Islet precursor cell (in vitro differentiated cells): ENCODE measurements around the gene L2HGDH.
A peak's percentile ranks its signal among the peaks of the same experiment; 100 is the strongest.

Source experiments
- DNase-seq: peaks from one replicate; pipeline ENCODE4 v3.0.0-alpha.2; 2018

The L2HGDH gene

DNA sequence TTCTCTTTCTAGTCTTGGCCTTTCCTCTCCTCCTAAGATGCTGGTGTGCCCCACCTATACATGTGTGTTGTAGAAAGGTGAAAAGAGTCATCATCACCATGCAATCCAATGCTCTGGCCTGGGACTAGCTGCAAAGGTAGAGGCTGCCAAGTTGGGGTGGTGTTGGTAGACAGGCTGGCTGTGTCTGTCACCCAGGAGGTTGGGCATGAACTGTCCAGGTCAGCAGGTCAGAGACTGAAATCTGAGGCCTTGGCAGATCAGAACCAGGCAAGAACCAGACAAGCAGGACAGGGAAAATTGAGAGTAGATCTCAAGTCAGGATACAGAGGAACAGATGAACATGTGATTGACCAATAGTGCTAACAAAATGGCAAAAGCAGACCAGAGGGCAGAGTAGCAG lies 26.2 kb downstream of the L2HGDH start:
- no peak for DNase-seq

DNA sequence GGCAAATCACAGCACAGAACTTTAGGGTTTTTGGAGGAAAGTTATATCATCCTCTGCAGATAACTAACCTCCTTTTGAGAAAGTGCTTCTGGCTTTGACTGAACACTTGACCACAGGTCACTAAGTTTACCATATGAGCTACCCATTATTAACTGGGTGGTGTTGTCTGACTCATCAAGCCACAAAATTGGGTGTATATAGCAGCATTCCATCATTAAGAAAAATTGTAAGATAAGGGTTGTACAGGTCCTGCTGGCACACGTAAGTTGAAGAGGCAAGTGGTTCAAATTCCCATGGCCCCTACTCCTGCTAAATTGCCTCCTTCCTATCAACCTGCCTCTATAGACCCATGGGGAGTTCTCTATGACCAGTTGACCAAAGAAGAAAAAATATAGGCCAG lies 39.5 kb downstream of the L2HGDH start:
- no peak for DNase-seq

DNA sequence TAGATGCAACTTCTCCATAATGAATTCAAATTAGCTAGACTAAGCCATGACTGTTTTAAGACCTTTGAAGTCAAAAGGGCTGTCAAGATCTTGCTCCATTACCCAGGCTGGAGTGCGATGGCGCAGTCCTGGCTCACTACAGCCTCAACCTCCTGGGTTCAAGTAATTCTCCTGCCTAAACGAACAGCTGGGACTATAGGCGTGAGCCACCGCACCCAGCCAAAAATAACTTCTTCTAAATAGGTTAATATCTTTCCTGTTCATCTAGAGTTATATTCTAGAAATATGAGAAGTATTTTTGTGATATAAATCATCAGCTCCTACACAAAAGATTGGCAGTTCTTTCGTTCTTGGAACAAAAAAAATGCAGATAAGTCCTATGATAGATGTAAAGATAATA lies 41.1 kb downstream of the L2HGDH start:
- DNase-seq, result no peak

DNA sequence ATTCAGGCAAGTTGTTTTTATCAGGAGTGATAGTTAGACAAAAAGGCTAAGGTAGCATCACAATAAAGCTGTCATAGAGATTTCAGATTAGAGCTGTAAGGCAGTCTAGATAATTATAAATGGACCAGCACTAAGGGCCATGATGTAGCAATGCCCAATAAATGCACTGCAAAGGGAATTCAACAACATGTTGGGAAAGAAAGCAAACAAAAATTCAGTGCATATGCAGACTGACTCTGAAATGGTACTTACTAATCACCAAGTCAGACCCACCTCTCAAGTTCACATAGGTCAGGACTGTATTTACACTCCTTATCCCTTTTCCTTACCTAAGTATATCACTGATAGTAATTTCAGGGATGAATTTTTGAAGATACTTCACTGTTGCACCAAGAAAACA lies 47.0 kb downstream of the L2HGDH start:
- DNase-seq, result no peak

DNA sequence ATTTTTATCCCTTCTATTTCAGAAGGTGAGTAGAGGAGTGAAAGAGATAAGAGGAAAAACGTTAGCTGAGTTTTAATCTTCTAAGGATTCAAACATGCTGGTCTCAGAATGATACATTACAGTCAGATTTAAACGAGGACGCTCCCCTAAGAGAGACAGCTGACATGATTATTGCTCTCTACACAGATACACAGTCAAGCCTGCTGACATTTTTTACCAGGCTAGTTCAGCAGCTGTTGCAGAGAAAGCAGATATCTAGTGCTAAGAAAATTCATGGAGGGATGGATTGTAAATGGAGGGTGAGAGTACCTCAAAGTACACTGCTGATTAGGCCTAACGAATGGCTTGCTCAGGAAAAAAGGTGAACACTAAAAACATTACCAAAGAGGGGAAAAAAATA lies 48.7 kb downstream of the L2HGDH start:
- no peak for DNase-seq

DNA sequence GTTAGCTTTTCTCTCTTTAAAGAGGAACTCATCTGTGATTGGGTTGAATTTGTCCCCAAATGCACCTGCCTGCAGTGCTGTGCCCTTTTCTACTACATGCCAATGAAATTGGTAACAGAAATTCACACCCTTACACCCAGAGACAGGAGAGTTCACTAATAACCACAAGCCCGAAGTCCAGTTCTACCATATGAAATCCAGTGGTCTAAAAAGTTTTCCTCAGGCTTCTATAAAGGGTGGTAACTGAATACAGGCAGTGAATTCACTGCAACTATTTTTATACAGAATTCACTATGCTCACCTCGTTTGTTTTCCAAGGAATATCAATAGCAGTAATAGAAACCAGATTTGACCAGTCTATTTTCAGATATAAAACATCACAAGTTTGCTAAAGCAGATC lies 49.2 kb downstream of the L2HGDH start:
- no peak for DNase-seq

DNA sequence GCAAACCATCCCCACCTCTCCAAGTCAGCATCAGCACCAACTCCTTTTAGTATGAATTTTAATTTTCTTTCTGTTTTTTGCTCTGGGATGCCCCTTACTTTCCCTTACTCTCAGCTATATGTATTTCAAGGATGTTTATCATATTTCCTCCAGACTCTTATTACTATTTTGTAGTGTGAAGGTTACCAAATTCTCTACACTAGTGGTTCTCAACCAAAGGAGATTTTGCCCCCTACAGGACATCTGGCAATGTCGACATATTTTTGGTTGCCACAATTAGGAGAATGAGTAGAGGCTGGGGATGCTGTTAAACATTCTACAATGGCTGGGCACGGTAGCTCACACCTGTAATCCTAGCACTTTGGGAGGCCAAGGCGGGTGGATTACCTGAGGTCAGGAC lies 51.5 kb downstream of the L2HGDH start:
- DNase-seq, result no peak

DNA sequence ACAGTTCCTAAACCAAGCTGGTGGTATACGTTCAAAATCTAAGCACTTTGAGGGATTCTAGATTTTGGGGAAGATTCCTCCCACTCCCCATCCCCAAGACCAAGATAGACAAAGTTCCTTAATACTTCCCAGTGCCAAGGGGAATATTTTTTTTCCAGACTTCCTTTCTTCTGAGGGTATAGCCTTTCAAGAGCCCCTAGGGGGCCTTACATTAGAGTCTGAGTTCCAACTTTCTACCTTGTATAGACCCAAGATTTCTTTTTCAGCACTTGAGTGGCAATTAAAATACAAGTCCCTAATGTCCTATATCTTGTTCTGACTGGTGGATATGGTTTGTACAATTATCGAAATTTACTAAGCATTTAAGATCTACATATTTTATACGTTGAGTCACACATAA lies 52.0 kb downstream of the L2HGDH start:
- DNase-seq, result no peak

DNA sequence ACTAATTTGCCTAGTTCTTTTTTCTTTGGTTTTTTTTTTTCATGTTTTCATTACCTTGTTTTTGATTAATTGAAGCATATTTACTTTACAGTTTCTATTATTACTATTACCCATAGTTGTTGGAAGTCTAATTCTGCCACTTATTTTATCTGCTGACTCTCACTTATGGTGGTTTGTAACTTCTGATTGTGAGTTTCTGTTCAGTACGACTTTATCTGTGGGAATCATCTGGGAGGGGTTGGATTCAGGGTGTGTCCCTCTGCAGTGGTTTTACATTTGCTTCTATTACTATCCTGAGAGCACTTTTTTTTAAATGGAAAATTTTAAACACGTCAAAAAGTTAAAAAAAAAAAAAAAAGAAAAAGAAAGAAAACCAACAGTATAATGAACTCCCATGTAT lies 54.3 kb downstream of the L2HGDH start:
- DNase-seq, result no peak

DNA sequence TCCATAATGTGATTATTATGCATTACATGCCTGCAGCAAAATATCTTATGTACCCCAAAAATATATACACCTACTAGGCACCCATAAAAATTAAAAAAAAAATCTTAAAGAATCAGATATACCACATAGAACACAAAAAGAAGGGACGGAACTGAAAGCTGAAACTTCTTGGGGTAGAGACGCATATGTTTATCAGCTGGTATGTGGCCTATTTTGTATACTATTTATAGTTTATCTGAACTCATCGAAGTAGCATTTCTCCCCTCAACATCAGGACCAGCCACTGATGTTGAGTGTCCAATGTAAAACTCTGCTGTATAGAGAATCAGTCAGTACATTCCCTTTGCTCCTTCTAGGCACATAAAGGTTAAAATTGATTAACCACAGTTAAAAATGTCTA lies 57.8 kb downstream of the L2HGDH start:
- DNase-seq, result no peak

DNA sequence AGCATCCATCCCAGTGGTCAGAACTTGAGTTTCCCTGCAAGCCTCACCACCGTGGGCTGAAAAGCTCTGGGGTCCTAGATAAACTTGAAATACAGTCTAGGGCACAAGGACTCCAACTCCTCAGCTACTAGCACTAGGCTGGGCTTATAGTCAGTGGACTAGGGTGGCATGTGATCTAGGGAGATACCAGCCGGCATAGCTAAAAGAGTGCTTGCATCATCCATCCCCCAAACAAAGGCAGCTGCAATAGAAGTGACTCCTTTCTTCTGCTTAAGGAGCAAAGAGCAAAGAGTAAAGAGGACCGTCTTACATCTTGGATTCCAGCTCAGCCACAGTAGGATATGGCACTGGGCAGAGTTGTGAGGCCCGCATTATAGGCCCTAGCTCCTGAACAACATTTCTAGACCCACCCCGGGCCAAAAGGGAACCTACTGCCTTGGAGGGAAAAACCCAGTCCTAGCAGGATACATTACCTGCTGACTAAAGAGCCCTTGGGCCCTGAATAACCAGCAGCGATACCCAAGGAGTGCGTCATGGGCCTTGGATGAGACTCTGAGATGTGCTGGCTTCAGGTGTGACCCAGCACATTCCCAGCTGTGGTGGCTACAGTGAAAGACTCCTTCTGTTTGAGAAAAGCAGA lies 62.8 kb downstream of the L2HGDH start:
- DNase-seq, result no peak

DNA sequence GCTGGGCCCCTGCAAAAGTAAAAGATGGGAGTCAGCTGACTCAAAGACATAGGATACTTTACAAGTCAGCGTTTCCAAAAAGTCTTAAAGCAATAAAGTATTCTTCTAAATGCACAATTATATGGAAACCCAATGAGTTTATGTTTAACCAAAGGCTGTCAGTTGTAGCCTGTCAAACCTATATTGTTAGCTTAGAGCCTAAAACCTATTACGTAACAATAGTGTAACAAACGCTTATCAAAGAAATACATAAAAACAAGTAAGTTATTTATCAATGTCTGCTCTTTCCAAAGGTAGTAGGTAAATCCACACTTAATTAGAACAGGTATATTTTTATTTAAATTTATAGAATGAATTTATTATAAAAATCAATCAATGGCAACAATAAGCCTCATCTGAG lies 64.8 kb downstream of the L2HGDH start:
- DNase-seq, result no peak

DNA sequence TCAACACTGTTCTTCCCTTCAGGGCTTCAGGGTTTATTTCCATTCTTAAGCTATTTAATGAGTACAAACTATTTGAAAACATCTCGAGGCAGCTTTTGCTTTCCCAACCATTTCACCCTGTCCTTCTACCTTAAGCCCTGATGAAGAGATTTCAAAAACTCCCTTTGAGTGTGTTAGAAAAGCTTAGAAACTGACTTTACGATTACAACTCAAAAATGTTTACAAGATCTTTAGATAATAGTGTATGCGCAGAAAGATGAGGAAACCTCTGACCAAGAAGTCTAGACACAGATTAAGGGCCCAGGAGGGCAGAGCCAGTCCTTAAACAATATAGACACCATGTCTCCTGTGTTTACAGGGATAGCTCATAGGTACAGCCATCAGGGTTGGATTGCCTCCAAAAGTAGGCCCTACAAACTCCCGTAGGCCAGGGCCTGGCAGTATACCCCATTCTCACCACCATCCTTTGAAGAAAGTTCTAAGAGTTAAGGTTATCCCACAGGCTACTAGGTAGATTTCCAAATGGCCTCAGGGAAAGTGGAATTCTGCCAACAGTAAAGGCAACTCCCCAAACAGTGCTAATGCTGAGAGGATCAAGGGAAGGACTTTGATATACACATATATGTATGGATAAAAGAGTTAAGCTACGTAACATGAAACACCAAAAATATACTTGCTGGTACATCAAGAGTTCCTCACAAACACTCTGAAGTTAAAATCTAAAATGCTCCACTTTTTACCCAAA lies 69.3 kb downstream of the L2HGDH start:
- no peak for DNase-seq

DNA sequence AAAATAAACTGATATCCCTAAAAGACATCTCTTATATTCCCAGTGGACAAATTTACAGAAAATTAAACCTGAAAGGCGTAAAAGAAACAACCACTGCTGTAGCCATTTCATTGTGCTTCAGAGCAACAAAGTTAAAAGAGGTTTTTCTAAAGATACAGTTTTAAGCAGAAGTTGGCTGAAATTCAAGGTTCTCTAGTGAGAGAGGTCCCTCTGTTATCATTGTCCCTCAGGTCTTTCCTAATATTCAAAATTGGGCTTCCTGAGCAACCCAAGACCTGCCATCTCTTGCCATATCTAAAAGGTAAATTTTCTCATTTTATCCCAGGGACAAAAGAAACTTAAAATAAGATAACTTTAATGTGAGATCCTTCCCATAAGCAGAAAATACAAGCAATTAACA lies 69.9 kb downstream of the L2HGDH start:
- DNase-seq, result no peak

DNA sequence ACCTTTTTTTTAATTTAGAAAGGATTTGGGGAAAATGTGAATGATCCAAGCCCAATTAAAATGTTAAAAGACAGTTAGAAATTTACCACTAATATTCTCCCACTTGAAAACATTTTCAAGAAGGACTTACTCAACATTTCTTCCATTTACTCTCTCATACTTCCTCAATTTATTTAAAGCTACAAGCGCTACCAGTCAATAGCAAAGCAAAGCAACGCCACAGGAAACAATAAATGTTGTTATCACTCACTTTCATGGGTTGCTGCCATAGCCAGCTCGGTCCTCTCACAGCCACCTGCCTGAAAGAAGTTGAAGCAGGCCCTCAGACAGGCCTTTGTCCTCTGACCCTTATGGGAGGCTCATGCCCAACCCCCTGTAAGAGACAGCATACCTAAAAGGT lies 74.6 kb downstream of the L2HGDH start:
- no peak for DNase-seq

DNA sequence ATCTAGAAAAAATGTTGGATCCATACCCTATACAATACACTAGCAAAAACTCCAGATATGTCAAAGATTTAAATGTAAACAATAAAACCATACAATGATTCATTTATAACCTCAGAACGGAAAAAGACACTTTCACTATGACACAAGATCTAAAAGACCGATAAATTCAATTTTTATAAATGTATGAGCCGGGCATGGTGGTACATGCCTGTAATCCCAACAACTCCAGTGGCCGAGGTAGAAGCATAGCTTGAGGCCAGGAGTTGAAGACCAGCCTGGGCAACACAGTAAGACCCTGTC lies 78.1 kb downstream of the L2HGDH start:
- DNase-seq, result no peak

DNA sequence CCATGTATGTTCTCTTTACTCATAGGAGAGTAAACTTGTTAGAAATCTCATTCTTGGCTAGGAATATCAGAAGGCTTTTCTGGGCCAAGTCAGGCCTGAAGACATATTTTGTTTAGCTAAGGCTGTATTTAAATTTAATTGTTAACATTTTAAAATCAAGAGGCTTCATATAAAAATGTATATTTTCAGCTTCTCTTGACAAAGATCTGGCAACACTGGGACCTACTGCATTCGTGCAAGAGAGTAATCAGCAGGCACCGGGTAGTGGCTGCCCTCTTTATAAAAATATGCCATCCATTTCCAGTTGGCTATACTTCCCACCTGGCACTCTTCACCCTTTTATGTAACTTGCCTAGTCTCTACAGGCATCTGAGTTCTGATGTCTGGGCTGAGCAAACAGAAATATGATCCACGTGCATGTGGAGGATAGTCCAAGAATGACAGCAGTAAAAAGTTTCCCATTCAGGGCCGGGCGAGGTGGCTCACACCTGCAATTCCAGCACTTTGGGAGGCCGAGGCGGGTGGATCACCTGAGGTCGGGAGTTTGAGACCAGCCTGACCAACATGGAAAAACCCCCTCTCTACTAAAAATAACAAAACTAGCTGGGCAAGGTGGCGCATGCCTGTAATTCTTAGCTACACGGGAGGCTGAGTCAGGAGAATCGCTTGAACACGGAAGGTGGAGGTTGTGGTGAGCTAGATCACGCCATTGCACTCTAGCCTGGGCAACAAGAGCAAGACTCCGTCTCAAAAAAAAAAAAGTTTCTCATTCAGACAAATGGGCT lies 78.7 kb downstream of the L2HGDH start:
- no peak for DNase-seq

DNA sequence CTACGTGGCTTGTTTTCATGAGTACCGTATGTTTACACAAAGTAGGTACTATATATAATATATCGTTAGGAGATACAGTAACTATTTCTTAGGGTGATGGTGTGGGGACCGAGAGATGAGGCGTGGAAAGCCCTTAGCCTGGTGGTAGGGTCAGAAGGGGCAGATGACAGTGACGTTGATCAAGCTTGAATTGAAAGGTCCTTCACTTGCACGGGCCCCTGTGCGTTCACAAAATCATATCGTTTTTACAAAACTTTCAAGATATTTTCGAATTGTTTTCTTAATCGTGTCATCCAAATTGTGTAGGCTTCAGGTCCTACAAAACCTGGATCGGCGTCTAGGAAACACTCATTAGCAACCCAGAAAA lies 79.8 kb downstream of the L2HGDH start:
- no peak for DNase-seq

DNA sequence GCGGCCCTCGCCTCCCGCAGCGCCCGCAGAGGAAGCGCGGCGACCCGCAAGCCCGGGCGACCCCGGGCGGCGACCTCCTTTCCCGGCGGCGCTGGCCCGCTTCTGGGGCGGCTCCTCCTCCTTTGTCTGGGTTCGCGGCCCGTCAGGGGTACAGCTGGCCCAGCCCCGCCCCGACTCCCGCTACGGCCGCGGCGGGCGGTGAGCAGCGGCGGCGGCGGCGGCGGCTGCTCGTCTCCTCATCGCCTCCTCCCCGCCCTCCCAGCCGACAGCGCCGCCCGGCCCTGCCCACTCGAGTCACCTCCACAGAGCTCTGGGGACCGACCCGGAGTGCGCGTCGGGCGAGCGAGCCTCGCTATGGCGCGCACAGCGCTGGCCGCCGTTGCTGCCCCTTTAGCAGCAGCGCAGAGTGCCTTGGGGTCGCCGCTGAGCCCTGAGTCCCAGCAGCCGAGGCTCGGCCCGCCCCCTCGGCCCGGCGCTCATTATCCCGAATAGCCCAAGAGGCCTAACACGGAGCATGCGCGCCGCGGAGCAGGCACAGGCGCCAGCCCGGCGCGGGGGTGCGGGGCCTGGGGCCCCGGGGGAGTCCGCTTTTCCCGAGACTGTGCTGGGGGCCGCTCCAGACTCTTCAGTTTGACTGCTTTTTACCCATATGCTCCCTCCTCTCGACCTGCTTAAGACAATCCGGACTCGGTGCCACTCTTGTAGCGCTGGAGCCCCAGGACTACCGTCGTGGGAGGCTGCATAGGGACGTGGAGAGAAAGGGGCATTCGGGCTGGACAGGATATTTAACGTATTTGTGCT lies 80.4 kb downstream of the L2HGDH start, which contains the start of gene SOS2:
TSS of gene SOS2 (minus strand) at position 104 of the 801 bp plus-strand sequence. CDS start 295 bp downstream, outside the sequence.
- peak; percentile 95 for DNase-seq

DNA sequence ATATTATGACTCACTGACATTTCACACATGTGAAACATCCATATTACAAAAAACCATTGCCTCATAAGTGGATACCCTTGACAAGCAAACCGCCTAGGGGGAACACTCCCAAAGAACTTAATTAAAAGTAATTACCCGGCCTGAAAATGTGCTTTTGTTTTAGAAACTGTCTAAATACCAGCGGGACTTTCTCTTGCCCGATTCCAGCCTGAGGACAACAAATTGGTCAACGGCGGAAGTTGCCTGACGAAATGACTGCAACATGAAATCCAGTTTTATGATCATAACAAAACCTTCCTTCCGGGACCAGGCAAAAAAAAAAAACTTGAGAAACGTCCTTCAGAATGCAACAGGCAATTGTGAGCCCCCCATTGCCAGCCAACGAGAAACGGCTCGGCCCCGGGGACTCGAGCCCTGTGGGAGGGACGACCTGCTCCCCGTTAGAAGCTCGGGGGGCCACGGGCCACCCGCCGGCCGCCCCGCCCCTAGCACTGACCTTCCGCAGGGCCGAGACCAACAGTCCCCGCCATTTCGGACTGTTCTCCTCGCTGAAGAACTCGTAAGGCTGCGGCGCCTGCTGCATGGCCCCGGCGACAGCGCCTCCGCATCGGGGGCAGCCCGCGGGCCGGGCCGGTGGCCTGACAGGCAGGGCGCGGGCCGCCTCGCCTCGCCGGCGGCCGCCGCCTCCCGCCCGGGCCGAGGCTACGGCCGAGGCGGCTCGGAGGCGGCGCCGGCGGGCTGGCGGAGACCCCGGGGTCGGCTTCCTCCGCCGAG lies 81.1 kb downstream of the L2HGDH start:
- peak; percentile 68 for DNase-seq

DNA sequence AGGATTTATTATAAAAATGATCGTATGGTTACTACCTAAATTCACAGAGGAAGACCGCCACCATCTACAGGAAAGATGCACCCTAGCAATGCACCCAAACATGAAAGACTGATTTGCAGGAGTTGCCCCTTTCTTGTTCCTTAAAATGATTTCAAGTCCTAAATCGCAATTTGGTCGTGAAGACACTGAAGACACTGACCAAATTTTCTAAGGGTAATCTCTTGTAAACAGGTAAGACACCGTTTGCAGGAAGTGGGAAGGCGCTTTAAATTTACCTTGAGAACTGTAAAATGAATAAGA lies 81.7 kb downstream of the L2HGDH start:
- DNase-seq, result no peak

DNA sequence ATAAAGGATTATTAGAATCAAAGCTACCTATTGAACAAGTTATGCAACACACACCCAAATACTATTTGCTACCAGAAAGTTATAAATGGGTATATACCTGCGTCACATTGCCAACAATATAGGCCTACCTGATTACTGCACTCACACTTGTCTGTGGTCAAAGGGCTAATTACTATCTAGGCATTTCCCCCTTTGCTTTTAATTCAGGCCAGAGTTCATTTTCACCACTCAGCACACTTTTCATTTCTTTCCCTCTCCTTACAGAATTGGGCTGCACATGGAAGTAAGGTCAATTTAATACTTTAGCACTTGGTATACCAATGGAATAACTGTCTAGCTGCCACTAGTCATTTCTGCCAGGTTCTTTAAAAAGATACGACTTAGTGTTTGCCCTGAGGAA lies 82.3 kb downstream of the L2HGDH start:
- DNase-seq, result no peak

DNA sequence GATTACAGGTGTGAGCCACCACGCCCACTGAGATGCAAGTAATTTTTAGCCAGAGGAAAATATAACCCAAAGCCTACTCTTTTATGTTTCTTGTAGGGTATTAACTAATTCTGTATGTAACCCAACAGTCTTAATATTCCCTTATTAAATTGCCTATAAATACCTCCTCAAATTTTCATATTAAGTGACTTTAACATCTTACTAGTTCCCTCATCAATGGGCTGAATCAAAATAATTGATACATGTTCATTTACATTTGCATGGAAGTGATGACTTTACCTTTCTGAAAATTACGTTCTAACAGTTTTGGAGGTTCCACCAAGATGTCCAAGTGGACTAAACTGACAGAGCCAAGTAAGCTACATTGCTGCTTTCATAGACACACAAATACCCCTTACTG lies 83.7 kb downstream of the L2HGDH start:
- DNase-seq, result no peak
